NCI-H128 (cell line): ENCODE measurements around the gene KIF6.

Experiments used
- DNase-seq: peaks from one replicate; lab custom pipeline; 2025; ENCODE audit not compliant: unreplicated experiment; lab: John Stamatoyannopoulos, UW

KIF6 gene

GRCh38 chr6:39360378-39360777 lies 364.8 kb downstream of the KIF6 start:
- no peak for DNase-seq

- peak; percentile 47 for DNase-seq
These were observed 367.1 kb downstream of the KIF6 start for GRCh38 chr6:39357998-39358686.

GRCh38 chr6:39353698-39354315 lies 371.4 kb downstream of the KIF6 start:
- DNase-seq = no peak

GRCh38 chr6:39350723-39351505 lies 374.3 kb downstream of the KIF6 start:
- DNase-seq = no peak

DNA sequence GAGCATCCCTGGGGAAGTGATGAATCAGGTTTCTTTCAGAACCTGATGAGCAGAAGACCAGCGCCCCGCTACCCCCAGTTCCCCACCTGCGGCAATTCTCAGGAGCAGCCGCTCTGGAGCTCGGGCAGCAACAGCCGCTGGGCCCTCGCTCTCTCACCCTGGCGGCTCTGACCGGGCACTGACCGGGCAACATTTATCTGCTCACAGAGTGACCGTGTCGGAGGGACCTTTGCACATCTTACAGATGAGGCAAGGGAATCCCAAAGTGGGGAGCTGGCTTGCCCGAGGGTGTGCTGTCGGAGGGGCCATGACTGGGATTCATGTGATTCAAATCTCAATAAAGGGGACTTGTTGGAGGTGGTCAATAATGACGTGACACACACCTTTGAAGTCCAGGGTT lies 376.5 kb downstream of the KIF6 start:
- DNase-seq = no peak

DNA sequence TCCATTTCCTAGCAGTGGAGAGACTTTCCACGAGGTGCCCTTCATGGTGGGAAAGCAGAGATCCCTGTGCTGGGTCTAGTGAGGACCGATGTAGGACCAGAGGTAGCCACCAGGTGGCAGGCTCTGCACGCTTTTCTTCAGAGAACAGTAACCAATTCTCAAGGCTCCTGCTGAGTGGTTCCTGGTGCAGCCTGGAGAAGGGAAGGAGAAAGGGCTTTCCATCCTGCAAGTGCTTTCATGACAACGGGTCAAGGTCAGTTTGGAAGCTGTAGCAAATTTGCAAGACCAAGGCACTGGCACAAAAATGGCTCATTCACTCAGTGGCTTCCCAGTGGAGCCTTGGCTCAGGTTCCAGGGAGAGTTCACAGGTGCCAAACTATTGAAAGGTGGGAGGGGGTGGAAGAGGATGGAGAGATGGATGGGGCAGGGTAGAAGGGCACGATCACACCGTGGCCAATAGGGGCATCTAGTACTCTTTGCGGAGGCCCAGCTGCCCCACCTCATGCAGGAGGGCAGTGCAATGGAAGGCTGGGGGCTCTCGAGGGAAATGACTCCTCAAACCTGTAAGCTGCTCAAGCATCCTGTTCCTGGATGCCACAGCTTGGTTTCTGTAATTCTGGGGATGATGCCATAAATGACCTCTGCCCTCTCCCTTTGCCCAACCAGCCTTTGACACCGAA lies 377.2 kb downstream of the KIF6 start:
- DNase-seq = peak; percentile 34

DNA sequence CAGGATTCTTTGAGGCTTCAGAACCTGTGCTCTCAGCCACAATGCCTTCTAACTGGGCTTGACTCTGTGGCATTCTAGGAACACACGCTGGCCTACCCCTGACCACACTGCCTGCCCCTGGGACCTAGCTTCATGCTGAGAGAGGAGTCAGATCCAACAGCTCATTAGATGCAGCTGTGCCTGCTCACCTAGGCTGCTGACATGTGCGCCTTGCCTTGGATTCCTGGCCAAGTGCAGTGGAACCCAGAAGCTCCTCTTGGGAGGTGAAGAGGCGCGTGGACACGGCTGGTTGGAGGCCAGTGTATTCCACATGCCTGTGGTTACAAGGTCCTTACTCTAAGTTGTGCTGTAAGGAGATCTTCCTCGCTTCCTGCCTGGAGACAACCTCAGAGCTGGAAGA lies 378.0 kb downstream of the KIF6 start:
- DNase-seq = no peak

DNA sequence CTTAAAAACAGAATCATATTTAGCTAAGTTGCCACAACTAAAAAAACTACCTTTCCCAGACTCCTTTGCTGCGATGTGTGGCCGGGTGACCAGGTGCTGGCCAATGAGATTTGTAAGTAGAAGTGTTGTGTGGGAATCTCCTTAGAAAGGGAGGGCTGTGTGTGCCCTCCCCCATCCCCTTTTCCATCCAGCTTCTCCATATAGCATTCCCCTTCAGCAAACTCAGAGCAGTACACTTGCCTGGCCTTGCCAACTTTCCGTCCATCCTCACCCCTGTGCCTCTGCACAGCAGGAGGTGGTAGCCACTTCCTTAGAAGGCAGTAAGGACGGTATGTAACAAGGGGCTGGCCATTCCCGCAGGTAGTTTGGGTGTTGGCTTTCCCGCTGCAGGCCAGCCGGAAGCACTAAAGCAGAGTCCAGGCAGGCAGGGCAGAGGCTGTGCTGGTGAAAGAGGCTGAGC lies 380.4 kb downstream of the KIF6 start:
- no peak for DNase-seq

DNA sequence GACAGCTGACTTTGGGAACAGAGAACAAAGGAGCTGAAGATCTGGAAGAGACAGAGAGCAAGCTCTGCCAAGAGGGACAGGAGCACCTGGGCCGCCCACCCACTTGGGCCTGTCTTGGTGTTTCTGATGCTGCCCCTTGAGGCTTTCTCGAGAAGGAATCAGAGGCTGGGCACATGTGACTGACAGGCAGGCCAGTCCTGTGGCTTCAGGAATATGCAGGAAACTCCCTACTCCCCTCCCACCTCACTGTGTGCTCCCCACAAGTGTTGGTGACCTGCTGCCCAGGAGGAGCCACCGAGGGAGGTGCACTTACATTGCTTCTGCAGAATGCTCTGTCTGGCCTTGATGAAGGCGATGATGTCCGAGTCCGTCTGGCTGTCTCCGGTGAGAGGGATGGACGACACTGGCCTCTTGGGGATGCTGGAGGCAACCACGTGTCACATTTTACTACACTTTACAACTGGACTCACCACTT lies 381.8 kb downstream of the KIF6 start:
- no peak for DNase-seq

- DNase-seq = no peak
These were observed 382.4 kb downstream of the KIF6 start for GRCh38 chr6:39342692-39343395.

- no peak for DNase-seq
These were observed 383.3 kb downstream of the KIF6 start for GRCh38 chr6:39341937-39342336.

DNA sequence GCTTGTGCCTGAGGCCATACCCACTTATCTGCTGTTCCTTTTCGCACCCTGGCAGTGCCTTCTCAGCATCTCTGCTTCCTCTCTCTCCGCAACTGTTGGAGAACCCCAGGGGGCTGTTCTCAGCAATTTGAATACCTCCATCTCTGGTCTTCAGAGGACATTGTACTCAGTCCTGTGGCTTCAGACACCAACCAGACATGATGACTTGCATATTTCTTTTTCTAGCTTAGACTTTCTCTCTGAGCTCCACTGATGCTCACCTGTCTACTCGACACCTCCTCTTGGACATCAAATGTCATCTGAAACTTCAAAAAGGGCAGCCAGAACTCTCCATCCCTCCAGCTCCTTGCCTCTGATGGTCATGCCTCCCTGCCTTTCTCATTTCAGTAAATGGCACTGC lies 383.9 kb downstream of the KIF6 start:
- DNase-seq = no peak

DNA sequence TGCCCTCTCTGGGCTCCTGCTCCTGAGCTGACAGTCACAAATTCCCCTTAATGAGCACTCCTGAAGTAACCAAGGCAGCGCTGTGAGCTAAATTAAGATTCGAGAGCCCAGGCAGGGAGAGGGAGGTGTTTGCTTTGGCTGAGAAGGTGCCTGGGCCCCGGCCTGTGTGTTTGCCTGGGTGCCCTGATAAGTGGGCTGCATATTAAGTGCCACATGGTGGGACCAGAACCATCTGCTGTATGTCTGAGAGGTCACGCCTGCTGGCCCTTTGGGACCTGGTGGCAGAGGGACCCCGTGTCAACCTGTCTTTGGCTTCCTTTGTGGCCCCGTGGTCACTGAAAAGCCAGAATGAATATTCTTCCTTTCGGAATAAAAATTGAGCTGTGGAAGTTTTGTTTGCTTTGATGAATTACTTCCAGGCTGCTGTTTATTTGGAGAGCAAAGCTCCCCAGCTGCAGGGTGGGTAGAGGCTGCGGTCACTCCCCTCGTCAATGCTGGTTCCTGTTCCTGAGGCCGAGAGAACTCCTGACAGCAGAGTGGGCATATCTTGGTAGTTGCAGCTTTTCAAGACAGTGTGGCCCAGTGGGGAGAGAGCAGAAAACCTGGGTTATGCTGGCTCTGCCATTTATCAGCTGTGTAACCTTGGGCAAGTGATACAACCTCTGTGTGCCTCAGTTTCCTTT lies 385.2 kb downstream of the KIF6 start:
- peak; percentile 75 for DNase-seq

GRCh38 chr6:39339096-39339867 lies 385.9 kb downstream of the KIF6 start:
- no peak for DNase-seq

GRCh38 chr6:39338397-39338796 lies 386.8 kb downstream of the KIF6 start:
- no peak for DNase-seq

DNA sequence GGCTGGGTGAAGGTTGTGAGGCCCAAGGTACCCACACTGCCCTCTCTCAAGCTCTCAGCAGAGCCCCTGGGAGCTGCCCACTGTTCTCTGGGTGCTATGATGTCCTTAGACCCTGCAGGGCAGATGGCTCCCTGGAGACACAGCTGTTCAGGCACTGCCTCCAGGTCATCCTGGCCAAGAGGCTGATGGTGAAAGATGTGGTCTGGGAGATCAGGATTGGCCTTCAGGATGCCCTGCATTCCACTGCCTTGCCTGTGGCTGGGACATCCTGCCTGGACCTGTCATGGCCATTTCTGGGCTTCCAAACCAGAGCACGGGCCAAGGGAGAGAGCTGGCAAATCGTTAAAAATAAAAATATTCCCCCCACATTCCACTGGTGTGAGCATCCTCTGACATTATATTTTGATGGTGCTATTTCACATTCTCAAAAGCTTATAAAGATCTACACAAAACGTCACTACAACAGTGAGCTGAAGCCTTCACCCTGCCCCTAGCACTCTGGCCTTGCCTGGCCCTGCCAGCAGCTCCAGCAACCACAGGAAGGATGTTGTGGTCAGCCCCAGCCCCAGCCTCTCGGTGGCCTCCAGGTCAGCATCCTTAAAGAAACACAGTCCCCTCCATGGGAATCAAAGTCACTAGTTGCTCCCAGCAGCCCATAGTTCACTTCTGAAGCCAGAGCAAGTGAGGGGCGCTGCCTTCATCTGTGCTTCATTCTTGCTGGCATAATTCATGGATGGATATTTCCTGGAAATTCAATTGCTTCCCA lies 389.2 kb downstream of the KIF6 start:
- no peak for DNase-seq

DNA sequence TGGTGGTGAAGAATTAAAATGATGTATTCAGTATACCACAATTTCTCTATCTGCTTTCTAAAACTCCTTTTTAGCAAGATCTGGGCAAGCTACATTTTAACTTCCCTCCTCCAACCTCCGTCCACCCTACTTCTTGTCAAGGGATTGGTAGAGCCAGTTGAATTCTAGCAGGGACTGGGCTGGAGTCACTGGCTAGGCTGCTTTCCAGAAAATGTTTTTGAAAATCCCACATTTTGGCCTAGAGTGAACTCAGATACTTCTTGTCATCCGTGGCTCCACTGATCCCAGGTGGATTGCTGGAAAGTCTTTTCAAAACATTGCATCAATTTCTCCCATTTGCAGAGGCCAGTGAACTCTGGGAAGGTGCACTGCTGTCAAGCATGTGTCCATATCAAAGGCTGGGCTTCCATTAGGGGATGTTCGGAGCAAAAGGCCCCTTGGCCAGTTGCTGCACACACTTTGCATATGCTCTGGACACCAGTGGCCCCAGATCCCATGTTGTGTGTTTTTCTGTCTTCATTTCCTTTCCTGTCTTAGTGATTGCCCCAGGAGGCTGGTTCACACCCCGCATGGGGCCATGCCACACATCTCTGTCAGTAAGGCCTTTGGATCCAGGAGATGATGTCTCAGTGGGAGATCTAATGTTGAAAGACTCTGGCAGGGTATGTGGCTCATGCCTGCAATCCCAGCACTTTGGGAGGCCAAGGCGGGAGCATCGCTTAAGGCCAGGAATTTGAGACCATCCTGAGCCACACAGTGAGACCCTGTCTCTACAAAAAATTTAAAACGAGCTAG lies 391.4 kb downstream of the KIF6 start:
- DNase-seq = no peak

- DNase-seq = no peak
These were observed 394.7 kb downstream of the KIF6 start for GRCh38 chr6:39330476-39330875.
